B cell (primary cell): ENCODE data around the gene CHST8. TPM values are rescaled to one million over a fixed set of nuclear protein-coding genes. Genes with fewer than 3 reads are reported as not detected.

Source experiments
- ATAC-seq: fragments of 200-7000 bp; cut with Tn5 transposase; one replicate; pipeline ENCODE4 v1.10.0; 2021; ENCODE audit warnings: low read depth, mild to moderate bottlenecking, moderate number of reproducible peaks, moderate library complexity
- CTCF ChIA-PET: fragments of 350-600 bp; sonication (Branson Sonifier 250); formaldehyde crosslinking; loops from one replicate; lab custom pipeline; 2021; ENCODE audit warnings: antibody characterized with exemption, inconsistent platforms; lab: Charles Lee
- POLR2A ChIA-PET: fragments of 350-600 bp; sonication (Branson Sonifier 250); formaldehyde crosslinking; loops from one replicate; lab custom pipeline; 2021; ENCODE audit warnings: antibody characterized with exemption; lab: Charles Lee
- DNase-seq: peaks from one replicate; pipeline ENCODE4 v3.0.0; 2013
- H2AFZ ChIP-seq: 2 replicates; pipeline ENCODE4 v1.6.1; 2012; ENCODE audit warnings: mild to moderate bottlenecking, low read depth, low read length; ENCODE audit not compliant: insufficient read depth, poor library complexity, severe bottlenecking
- H3K27ac ChIP-seq, 2 donors: 1 replicate in 1 of 2; 2 replicates in 1 of 2; pipeline ENCODE4 v1.5.1; 2012 to 2013; ENCODE audit warnings: low read length in 2 of 2, mild to moderate bottlenecking in 2 of 2, moderate library complexity in 1 of 2
- H3K27me3 ChIP-seq, 4 experiments: fragments of 200-600 bp in 1 of 4; sonication (generic) in 1 of 4; replicated peaks in 1 of 4; 1 replicate in 2 of 4; 2 replicates in 2 of 4; pipeline versions ENCODE4 v1.6.1 to v1.7.0; 2013 to 2016; ENCODE audit warnings: low read length in 3 of 4, mild to moderate bottlenecking in 2 of 4, mixed read lengths in 1 of 4, moderate library complexity in 1 of 4; ENCODE audit not compliant: insufficient read depth in 4 of 4, control insufficient read depth in 3 of 4; ENCODE audit errors: control extremely low read depth in 1 of 4
- H3K36me3 ChIP-seq, 2 experiments: replicated peaks in 1 of 2; 1 replicate in 1 of 2; 2 replicates in 1 of 2; pipeline versions ENCODE4 v1.6.1 to v1.7.1; 2013; ENCODE audit warnings: low read length in 1 of 2; ENCODE audit not compliant: insufficient read depth in 2 of 2, control insufficient read depth in 1 of 2; ENCODE audit errors: control extremely low read depth in 1 of 2, extremely low read depth in 1 of 2
- H3K4me1 ChIP-seq, 2 donors: fragments of 200-600 bp in 1 of 2; sonication (generic) in 1 of 2; 1 replicate in 1 of 2; 2 replicates in 1 of 2; pipeline versions ENCODE4 v1.5.1 to v1.6.1; 2013 to 2017; ENCODE audit warnings: low read length in 2 of 2; ENCODE audit not compliant: control insufficient read depth in 2 of 2, insufficient read depth in 2 of 2
- H3K4me2 ChIP-seq: replicated peaks from 2 replicates; pipeline ENCODE3; 2012; ENCODE audit warnings: mild to moderate bottlenecking, low read depth, low read length; ENCODE audit not compliant: poor library complexity, severe bottlenecking
- H3K4me3 ChIP-seq, 5 experiments: fragments of 200-600 bp in 1 of 5; sonication (generic) in 1 of 5; 1 replicate in 3 of 5; 2 replicates in 2 of 5; pipeline versions ENCODE4 v1.5.1 to v1.7.0; 2011 to 2016; ENCODE audit warnings: low read length in 4 of 5, mild to moderate bottlenecking in 4 of 5, low read depth in 2 of 5, control low read depth in 1 of 5, moderate library complexity in 1 of 5; ENCODE audit not compliant: insufficient read depth in 1 of 5; ENCODE audit errors: control extremely low read depth in 1 of 5, extremely low read depth in 1 of 5
- H3K79me2 ChIP-seq: fragments of 200-600 bp; sonication (generic); one replicate; pipeline ENCODE4 v1.6.0; 2016; ENCODE audit warnings: low read length; ENCODE audit not compliant: control insufficient read depth, insufficient read depth
- H3K9ac ChIP-seq: fragments of 200-600 bp; sonication (generic); 2 replicates; pipeline ENCODE4 v1.6.1; 2017; ENCODE audit warnings: mild to moderate bottlenecking, low read length, moderate library complexity
- H3K9me3 ChIP-seq, 3 donors: one replicate each; pipeline versions ENCODE4 v1.6.1 to v1.7.1; 2013; ENCODE audit warnings: low read length in 2 of 3; ENCODE audit not compliant: control insufficient read depth in 2 of 3, insufficient read depth in 1 of 3; ENCODE audit errors: control extremely low read depth in 1 of 3
- H4K20me1 ChIP-seq: 2 replicates; pipeline ENCODE4 v1.6.0; 2012; ENCODE audit warnings: mild to moderate bottlenecking, low read length; ENCODE audit not compliant: insufficient read depth, control insufficient read depth, poor library complexity, severe bottlenecking
- H3K27ac Mint-ChIP-seq: one replicate; pipeline ENCODE4 v1.8.0; 2021; ENCODE audit warnings: mixed read lengths
- H3K27me3 Mint-ChIP-seq: one replicate; pipeline ENCODE4 v1.8.0; 2021; ENCODE audit warnings: mixed read lengths
- H3K4me1 Mint-ChIP-seq: one replicate; pipeline ENCODE4 v1.8.0; 2021; ENCODE audit warnings: mixed read lengths
- H3K4me3 Mint-ChIP-seq: one replicate; pipeline ENCODE4 v1.8.0; 2021; ENCODE audit warnings: mixed read lengths
- H3K9me3 Mint-ChIP-seq: one replicate; pipeline ENCODE4 v1.8.0; 2022; ENCODE audit warnings: mixed read lengths; ENCODE audit not compliant: insufficient read depth
- EZH2 ChIP-seq: IDR thresholded peaks from 2 replicates; pipeline ENCODE4 v1.6.1; 2012; ENCODE audit warnings: borderline replicate concordance, low read depth, mild to moderate bottlenecking, moderate library complexity, low read length; ENCODE audit not compliant: insufficient read depth, poor library complexity, severe bottlenecking
- WGBS: methylation state at CpG from one replicate; pipeline ENCODE4 v1.1.5; 2013; ENCODE audit warnings: missing lambda C conversion rate; ENCODE audit not compliant: insufficient coverage; 5-methylcytosine and 5-hydroxymethylcytosine counted together
- intact Hi-C: fragments of 100-400 bp; cut with micrococcal nuclease; formaldehyde crosslinking; loops from one replicate; pipeline ENCODE4 v1.10.0; 2022
- polyA plus RNA-seq: library from polyadenylated mRNA; depleted of rRNA; stranded (reverse); fragments of >200 nt; gene quantifications from 2 replicates; pipeline ENCODE4 v1.2.3, GENCODE V29; 2012
- total RNA-seq, 2 donors: library from RNA; stranded (reverse); fragments of 120-200 nt in 1 of 2; gene quantifications; 1 replicate in 1 of 2; 2 replicates in 1 of 2; pipeline versions ENCODE4 v1.2.3 to v1.2.4, GENCODE V29; 2013 to 2022
- TF ChIP-seq, protein P1 (sequence below): fragments of 200-600 bp; IDR thresholded peaks from one replicate; pipeline ENCODE4 v1.8.0; 2022; ENCODE audit warnings: antibody characterized with exemption, mild to moderate bottlenecking

The CHST8 gene
- total and polyA plus RNA-seq, 2 donors (not counting 1 experiment from before 2014, with no cell fraction given) = not detected

DNA sequence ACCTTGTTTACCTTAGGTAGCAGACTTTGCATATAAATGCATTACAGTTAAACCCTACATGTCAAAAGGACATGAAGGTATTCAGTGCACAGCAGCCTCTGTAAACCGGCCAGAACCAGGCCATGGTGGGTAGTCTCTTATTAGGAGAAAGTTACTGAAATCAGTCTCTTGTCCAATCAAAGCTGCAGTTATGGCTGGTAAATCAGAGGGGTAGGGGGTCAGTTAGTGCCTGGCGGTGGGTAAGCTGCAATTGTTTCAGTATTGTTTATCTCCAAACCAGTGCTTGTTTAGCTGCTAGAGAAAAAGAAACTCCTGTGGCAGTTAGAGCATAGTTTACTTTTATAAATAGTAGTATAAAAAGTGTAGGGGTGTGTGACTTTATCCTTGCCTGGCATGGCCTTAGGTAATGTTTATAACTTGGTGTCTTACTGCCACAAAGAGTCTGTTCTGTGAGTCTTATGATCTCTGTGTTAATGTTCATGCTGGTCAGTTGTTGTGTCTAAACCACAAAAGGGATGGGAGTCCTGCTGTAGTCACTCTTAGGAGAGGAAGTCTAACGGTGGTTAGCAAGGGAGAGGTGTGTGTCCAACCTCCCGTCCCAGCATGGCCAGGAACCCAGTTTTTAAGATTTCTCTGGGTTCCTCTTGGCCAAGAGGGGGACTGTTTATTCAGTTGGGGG, 28.0 kb downstream of the CHST8 start:
- H3K4me3 Mint-ChIP-seq = no peak overlapping the region
- CTCF ChIA-PET = no interaction called here
- no peak overlapping the region for H3K4me3 ChIP-seq
- H3K4me1 ChIP-seq = no peaks in the 10 kb centered on the region
- H3K9me3 Mint-ChIP-seq = peaks cover 4% of the 10 kb centered on the region
- no peaks in the 10 kb centered on the region for H3K4me1 Mint-ChIP-seq
- DNase-seq = no peak
- intact Hi-C loops = no loop called here
- H3K27me3 ChIP-seq = no peaks in the 10 kb centered on the region
- TF ChIP-seq, protein P1, sequence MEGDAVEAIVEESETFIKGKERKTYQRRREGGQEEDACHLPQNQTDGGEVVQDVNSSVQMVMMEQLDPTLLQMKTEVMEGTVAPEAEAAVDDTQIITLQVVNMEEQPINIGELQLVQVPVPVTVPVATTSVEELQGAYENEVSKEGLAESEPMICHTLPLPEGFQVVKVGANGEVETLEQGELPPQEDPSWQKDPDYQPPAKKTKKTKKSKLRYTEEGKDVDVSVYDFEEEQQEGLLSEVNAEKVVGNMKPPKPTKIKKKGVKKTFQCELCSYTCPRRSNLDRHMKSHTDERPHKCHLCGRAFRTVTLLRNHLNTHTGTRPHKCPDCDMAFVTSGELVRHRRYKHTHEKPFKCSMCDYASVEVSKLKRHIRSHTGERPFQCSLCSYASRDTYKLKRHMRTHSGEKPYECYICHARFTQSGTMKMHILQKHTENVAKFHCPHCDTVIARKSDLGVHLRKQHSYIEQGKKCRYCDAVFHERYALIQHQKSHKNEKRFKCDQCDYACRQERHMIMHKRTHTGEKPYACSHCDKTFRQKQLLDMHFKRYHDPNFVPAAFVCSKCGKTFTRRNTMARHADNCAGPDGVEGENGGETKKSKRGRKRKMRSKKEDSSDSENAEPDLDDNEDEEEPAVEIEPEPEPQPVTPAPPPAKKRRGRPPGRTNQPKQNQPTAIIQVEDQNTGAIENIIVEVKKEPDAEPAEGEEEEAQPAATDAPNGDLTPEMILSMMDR = no peak
- TF ChIP-seq EZH2 = no peak
- H3K9me3 ChIP-seq = peaks cover 0 to 3% (median 0%) of the 10 kb centered on the region in 3 donors
- no peak overlapping the region for H2AFZ ChIP-seq
- no peaks in the 10 kb centered on the region for H4K20me1 ChIP-seq
- no peak for ATAC-seq
- peaks cover 11% of the 10 kb centered on the region for H3K27me3 Mint-ChIP-seq
- H3K36me3 ChIP-seq = no peaks in the 10 kb centered on the region
- no peak overlapping the region for H3K27ac Mint-ChIP-seq
- 65% methylated on average over 3 of the region's 4 CpGs for WGBS
- H3K9ac ChIP-seq = no peak overlapping the region
- POLR2A ChIA-PET = no interaction called here
- no peaks in the 10 kb centered on the region for H3K79me2 ChIP-seq
- H3K27ac ChIP-seq = no peak overlapping the region
- H3K4me2 ChIP-seq = no peak overlapping the region

DNA sequence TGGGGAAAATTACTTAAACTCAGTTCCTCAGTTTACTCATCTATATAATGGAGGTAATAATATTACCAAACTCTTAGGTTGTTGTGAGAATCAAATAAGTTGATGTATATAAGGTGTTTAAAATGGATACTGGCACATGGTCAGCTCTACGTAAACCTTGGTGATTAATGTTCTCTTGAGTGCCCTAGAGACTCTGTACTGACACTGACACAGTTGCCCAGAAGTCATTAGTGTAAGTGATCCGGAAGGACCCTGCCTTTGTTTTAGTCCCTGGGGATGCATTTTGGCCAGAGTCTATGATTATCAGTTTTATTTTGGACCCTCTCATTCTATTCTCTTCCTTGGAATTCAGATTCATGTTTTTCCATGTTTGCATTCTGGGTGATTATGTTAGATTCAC, 31.9 kb downstream of the CHST8 start:
- DNase-seq (no peak), ATAC-seq (no peak)
- TF ChIP-seq EZH2 = no peak
- TF ChIP-seq, protein P1 = no peak
- Histone ChIP-seq H3K27ac (no peak overlapping the region), H3K4me2 (no peak overlapping the region), H3K9ac (no peak overlapping the region), H3K9me3 (peaks cover 0 to 3% (median 0%) of the 10 kb centered on the region in 3 donors), H3K79me2 (no peaks in the 10 kb centered on the region), H3K36me3 (no peaks in the 10 kb centered on the region), H3K4me1 (no peaks in the 10 kb centered on the region), H3K4me3 (no peak overlapping the region), H2AFZ (no peak overlapping the region), H4K20me1 (no peaks in the 10 kb centered on the region), H3K27me3 (no peaks in the 10 kb centered on the region)
- ChIA-PET POLR2A (no interaction called here), CTCF (no interaction called here)
- peaks cover 4% of the 10 kb centered on the region for H3K9me3 Mint-ChIP-seq
- WGBS = 100% methylated on average over 1 of the region's 2 CpGs
- H3K4me1 Mint-ChIP-seq = no peaks in the 10 kb centered on the region
- H3K27me3 Mint-ChIP-seq = peaks cover 8% of the 10 kb centered on the region
- H3K4me3 Mint-ChIP-seq = no peak overlapping the region
- intact Hi-C loops = no loop called here
- no peak overlapping the region for H3K27ac Mint-ChIP-seq
